Activated naive CD4-positive, alpha-beta T cell treated with anti-CD3 and anti-CD28 coated beads for 36 hours (primary cell): Measurements from ENCODE around the gene KAZALD1. TPM values are rescaled to one million over a fixed set of nuclear protein-coding genes. Genes with fewer than 3 reads are reported as not detected.

Experiments
- CTCF ChIA-PET: fragments of 350-600 bp; sonication (Branson Sonifier 250); formaldehyde crosslinking; loops from one replicate; lab custom pipeline; 2021; ENCODE audit warnings: antibody characterized with exemption; lab: Charles Lee
- DNase-seq: peaks from one replicate; pipeline ENCODE4 v3.0.0-alpha.2; 2020
- H3K27ac Mint-ChIP-seq: one replicate; pipeline ENCODE4 v1.8.0; 2021; ENCODE audit warnings: mild to moderate bottlenecking, mixed read lengths
- H3K27me3 Mint-ChIP-seq: one replicate; pipeline ENCODE4 v1.8.0; 2021; ENCODE audit warnings: low read depth, mixed read lengths
- H3K36me3 Mint-ChIP-seq: one replicate; pipeline ENCODE4 v1.8.0; 2021; ENCODE audit warnings: low read depth, mixed read lengths
- H3K4me1 Mint-ChIP-seq: one replicate; pipeline ENCODE4 v1.8.0; 2021; ENCODE audit warnings: low read depth, mixed read lengths
- H3K4me3 Mint-ChIP-seq: one replicate; pipeline ENCODE4 v1.8.0; 2021; ENCODE audit warnings: mild to moderate bottlenecking, moderate library complexity, mixed read lengths
- H3K9me3 Mint-ChIP-seq: one replicate; pipeline ENCODE4 v1.8.0; 2021; ENCODE audit warnings: mixed read lengths
- intact Hi-C: fragments of 100-400 bp; cut with micrococcal nuclease; formaldehyde crosslinking; loops from one replicate; pipeline ENCODE4 v1.15.1; 2023
- total RNA-seq, 2 experiments: library from RNA; stranded (reverse); gene quantifications; one replicate each; pipeline ENCODE4 v1.2.3, GENCODE V29; 2021

Gene KAZALD1
- total RNA-seq, 2 experiments from 2014 or later, result 0.52 to 0.62 TPM

DNA sequence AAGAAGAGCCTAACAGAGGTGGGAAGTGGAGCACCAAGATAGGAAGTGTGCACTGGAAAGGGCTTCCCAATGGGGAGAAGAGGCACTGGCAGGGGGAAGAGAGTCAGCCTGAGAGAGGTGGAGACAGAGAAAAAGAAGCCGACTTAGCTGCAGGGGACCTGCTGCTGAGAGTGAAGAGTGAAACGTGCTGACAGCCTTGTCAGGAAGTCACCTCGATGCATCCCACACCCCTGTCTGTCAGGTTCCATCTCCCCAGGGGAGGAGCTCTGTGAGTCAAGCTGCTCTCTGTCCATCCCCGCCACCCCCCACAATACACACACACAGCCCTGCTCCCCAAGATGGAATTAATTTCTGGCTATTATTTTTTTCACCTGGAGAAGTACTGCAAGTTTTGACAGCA lies 14.0 kb downstream of the KAZALD1 start:
- CTCF ChIA-PET, result interaction anchor here (0.8 to 3.3 kb wide), 8 partner anchors 9 to 78 kb away, joined by 3 to 19 read pairs (median 4); no protein-coding TSS in a partner anchor
- Mint-ChIP-seq H3K4me3 (no peak overlapping the region), H3K27ac (no peak overlapping the region), H3K27me3 (peaks cover 37% of the 10 kb centered on the region), H3K4me1 (no peaks in the 10 kb centered on the region), H3K36me3 (no peaks in the 10 kb centered on the region), H3K9me3 (no peaks in the 10 kb centered on the region)
- intact Hi-C loops, result no loop called here
- no peak for DNase-seq

DNA sequence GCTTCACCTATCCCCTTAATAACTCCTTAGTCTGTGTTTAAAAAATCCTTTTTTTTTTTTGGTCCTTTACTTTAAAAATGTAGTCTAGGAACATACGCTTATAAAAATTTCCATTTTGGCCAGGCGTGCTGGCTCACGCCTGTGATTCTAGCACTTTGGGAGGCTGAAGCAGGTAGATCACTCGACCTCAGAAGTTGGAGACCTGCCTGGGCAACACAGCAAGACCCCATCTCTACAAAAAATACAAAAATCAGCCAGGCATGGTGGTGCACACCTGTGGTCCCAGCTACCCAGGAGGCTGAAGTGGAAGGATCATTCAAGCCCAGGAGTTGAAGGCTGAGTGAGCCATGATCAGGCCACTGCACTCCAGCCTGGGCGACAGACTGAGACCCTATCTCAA lies 14.8 kb downstream of the KAZALD1 start:
- H3K4me3 Mint-ChIP-seq, result no peak overlapping the region
- H3K36me3 Mint-ChIP-seq, result no peaks in the 10 kb centered on the region
- no peak overlapping the region for H3K27ac Mint-ChIP-seq
- H3K9me3 Mint-ChIP-seq, result no peaks in the 10 kb centered on the region
- peaks cover 38% of the 10 kb centered on the region for H3K27me3 Mint-ChIP-seq
- no peaks in the 10 kb centered on the region for H3K4me1 Mint-ChIP-seq
- CTCF ChIA-PET, result interaction anchor here (0.7 to 3.3 kb wide), 7 partner anchors 9 to 79 kb away, joined by 3 to 19 read pairs (median 4); no protein-coding TSS in a partner anchor
- no peak for DNase-seq
- intact Hi-C loops, result no loop called here

DNA sequence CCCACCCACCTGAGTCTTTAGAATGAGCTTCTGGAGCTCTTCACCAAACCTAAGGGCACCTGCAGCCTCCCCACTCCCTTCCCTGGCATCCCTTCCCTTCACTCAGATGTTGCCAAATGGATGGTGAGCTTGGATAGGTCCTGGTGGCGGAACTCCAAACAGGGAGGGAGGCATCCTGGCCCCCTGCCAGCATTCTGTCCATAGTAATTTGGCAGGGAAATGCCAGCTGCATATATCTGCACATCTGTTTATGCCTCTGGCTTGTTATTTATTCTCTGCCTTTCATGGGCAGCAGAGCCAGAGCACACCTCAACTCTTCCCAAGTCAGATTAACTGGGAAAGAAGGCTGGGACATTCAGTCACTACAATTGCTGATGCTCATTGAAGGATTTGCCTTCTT lies 18.1 kb downstream of the KAZALD1 start:
- Mint-ChIP-seq H3K4me1 (no peaks in the 10 kb centered on the region), H3K4me3 (no peak overlapping the region), H3K9me3 (no peaks in the 10 kb centered on the region), H3K36me3 (no peaks in the 10 kb centered on the region), H3K27ac (no peak overlapping the region), H3K27me3 (peaks cover 30% of the 10 kb centered on the region)
- CTCF ChIA-PET, result interaction anchor here (0.7 to 1.1 kb wide), 4 partner anchors 12 to 23 kb away, joined by 3 read pairs; no protein-coding TSS in a partner anchor
- intact Hi-C loops, result no loop called here
- no peak for DNase-seq

DNA sequence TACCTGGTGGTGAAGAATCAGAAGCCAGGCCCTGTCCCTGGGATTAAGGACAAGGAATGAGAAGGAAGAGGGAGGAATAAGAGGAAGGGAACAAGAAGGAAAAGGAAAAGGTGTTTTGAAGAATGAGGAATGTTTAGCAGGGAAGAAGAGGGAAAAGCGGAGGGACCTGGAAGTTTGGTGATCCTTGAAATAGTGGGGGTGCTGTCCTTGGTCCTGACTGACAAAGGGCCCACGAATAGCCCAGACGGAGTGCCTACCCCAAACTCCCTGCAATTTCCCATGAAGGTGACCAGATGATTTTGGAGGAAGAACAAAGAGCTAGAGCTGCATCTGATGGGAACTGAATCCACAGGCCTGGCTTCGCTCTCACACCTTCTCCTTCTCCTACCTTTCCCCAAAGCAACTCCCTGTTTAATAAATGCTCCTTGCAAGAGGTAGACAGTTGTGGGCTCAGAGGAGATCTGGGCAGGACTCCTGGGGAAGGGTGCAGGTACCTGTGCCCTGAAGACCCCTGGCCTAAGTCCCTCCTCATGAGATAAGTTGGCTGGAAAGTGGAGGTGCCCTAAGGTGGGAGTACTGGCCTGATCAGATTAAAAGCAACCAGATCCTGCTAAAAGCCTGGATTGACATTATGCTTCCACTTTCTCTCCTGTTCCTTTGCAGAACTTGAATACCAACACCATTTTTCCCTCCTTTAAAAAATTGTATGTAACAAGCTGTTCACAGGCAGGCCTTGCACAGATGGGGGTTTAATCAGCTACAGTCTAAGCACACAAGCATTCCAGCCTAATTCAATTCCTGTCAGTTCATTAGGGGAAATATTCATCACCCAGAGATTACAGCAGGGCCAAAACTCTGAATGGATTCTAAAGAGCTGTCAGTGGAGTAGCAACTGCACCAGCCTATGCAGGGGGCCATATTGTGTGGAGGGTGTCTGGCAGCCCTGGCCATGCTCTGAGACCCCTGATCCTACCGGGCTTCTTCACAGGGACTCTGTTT lies 19.4 kb downstream of the KAZALD1 start:
- peaks cover 27% of the 10 kb centered on the region for H3K27me3 Mint-ChIP-seq
- no peaks in the 10 kb centered on the region for H3K9me3 Mint-ChIP-seq
- H3K4me1 Mint-ChIP-seq, result no peaks in the 10 kb centered on the region
- CTCF ChIA-PET, result interaction anchor here (0.5 to 1.1 kb wide), 4 partner anchors 14 to 1043 kb away, joined by 3 to 4 read pairs (median 4); no protein-coding TSS in a partner anchor
- intact Hi-C loops, result no loop called here
- no peaks in the 10 kb centered on the region for H3K36me3 Mint-ChIP-seq
- H3K27ac Mint-ChIP-seq, result no peak overlapping the region
- no peak overlapping the region for H3K4me3 Mint-ChIP-seq
- peak; percentile 24 for DNase-seq

DNA sequence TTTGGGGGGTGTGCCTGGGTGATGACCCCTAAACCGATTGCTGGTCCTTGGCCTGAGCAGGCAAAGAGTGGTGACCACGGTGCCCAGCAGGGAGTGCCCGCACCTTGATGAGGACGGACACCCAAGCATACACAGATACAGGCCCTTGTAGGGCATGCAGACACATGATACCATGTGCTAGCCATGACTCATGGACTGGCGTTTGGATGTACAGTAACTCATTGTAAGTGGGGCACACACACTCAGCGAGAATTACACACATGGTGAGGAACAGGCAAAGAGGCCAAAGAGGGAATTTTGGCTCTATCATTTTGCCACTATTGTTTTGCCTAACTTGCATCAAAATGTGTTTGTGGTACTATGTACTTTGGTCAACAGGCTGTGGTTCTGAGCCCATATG lies 24.1 kb downstream of the KAZALD1 start:
- Mint-ChIP-seq H3K4me1 (no peaks in the 10 kb centered on the region), H3K27ac (no peak overlapping the region), H3K27me3 (peaks cover 45% of the 10 kb centered on the region), H3K4me3 (no peak overlapping the region), H3K36me3 (no peaks in the 10 kb centered on the region), H3K9me3 (no peaks in the 10 kb centered on the region)
- no peak for DNase-seq
- intact Hi-C loops, result no loop called here
- CTCF ChIA-PET, result interaction anchor here (0.7 to 4.4 kb wide), 3 partner anchors 10 to 67 kb away, joined by 3 to 26 read pairs (median 3); no protein-coding TSS in a partner anchor

DNA sequence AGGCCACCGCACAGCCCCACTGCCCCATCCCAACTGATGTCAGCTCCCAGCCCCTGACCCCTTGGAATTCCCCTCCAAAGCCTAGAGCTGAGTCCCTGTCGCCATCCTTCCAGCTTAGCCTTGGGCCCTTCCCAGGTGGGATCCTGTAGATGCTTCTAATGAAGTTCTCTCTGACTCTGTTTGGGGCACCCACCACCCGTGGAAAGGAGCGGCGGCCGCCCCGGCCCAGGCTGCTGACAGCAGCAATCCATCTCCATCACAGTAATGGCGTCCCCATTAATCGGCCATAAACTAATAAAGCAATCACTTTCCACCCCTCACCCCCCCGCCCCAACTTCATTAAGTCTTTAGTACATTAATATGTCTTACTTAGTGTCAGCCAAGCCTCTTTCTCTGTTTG lies 25.6 kb downstream of the KAZALD1 start:
- Mint-ChIP-seq H3K4me3 (no peak overlapping the region), H3K9me3 (no peaks in the 10 kb centered on the region), H3K27me3 (peaks cover 48% of the 10 kb centered on the region), H3K36me3 (no peaks in the 10 kb centered on the region), H3K4me1 (no peaks in the 10 kb centered on the region), H3K27ac (no peak overlapping the region)
- intact Hi-C loops, result no loop called here
- DNase-seq, result no peak
- CTCF ChIA-PET, result interaction anchor here (0.7 to 1.0 kb wide), 3 partner anchors 9 to 55 kb away, joined by 3 read pairs; no protein-coding TSS in a partner anchor

DNA sequence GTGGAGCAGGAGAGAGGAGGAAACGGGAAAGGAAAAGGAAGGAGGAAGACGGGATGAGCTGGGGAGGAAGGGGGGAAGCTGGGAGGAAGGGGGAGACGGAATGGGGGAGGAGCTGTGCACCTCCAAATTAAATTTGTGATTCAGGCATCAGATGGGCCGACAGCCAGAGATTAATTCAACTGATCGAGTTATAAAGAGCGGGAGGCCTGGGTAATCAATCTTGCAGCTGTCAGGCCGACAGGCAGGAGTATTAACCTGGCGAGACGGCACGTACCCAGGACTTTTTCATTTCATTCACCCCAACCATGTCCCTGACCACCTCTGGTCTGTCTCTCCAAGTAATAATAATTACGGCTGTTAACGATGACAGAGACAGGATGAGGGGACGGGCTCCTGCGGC lies 26.2 kb downstream of the KAZALD1 start:
- Mint-ChIP-seq H3K9me3 (no peaks in the 10 kb centered on the region), H3K27me3 (peaks cover 42% of the 10 kb centered on the region), H3K4me3 (no peak overlapping the region), H3K4me1 (no peaks in the 10 kb centered on the region), H3K27ac (no peak overlapping the region), H3K36me3 (no peaks in the 10 kb centered on the region)
- DNase-seq, result no peak
- intact Hi-C loops, result no loop called here
- CTCF ChIA-PET, result interaction anchor here (0.9 to 1.6 kb wide), 3 partner anchors 38 to 126 kb away, joined by 3 to 7 read pairs (median 4); no protein-coding TSS in a partner anchor

DNA sequence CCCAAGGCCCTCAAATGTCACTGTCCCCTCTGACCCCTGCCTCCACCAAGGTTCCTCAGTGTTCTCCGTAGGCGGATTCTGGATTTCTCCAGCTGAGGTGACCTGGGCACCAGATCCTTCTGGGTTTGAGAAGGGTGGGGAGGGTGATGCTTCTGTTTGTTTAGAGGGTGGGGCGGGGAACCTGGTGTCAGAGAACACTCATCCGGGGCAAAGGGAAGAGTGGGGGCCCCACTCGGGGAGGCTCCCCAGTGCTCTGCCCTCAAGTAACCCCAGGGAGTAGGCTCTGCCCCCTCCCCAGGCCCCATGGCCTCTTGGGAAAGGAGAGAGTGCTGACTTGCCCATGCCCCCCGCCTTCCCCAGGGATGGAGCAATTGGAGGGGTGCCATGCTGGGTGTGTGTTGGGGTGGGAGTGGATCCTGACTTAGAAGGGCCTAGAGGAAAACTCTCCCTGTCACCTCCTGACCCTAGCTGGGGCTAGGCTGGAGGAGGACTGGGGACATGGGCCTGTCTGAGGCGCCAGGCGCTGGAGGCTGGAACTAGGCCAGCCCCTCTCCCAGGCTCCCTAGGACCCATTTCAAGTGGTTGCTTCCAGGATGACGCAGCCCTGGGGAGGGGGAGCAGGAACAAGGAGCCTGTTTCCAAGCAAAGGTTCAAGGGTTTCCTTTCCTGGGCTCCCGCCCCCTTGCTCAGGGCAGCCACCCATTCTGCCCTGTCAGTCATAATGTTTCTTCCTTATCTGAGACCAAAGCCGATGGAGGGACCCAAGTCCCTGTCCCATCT lies 27.9 kb downstream of the KAZALD1 start:
- Mint-ChIP-seq H3K36me3 (no peaks in the 10 kb centered on the region), H3K4me1 (no peaks in the 10 kb centered on the region), H3K4me3 (no peak overlapping the region), H3K9me3 (no peaks in the 10 kb centered on the region), H3K27ac (no peak overlapping the region), H3K27me3 (peaks cover 44% of the 10 kb centered on the region)
- intact Hi-C loops, result no loop called here
- CTCF ChIA-PET, result interaction anchor here (0.5 kb wide), 1 partner anchor 546 kb away, joined by 3 read pairs; no protein-coding TSS in a partner anchor
- no peak for DNase-seq

DNA sequence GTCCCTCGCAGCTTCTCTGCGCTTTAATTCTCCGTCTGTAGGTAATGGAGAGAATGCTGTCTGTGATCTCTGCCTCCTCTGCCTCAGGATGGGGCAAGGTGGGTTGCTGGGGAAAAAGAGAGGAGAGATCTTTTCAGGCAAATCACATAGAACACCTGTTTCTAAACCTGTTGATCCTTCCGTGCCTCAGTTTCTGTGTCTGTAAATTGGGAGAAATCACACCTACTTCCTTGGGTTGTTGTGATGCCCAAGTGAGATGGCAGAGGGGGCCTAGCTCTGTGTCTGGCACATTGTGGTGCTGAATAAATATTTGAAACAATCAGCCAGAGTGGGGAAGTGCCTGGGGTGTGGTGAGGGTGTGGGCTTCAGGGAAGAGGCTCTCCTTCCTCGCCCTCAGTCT lies 28.8 kb downstream of the KAZALD1 start:
- no peak for DNase-seq
- CTCF ChIA-PET, result interaction anchor here (0.5 to 13.9 kb wide), 2 partner anchors 51 to 545 kb away, joined by 3 to 364 read pairs; no protein-coding TSS in a partner anchor
- no peaks in the 10 kb centered on the region for H3K9me3 Mint-ChIP-seq
- H3K4me1 Mint-ChIP-seq, result no peaks in the 10 kb centered on the region
- no peak overlapping the region for H3K27ac Mint-ChIP-seq
- H3K4me3 Mint-ChIP-seq, result no peak overlapping the region
- H3K27me3 Mint-ChIP-seq, result peaks cover 49% of the 10 kb centered on the region
- intact Hi-C loops, result no loop called here
- H3K36me3 Mint-ChIP-seq, result no peaks in the 10 kb centered on the region

DNA sequence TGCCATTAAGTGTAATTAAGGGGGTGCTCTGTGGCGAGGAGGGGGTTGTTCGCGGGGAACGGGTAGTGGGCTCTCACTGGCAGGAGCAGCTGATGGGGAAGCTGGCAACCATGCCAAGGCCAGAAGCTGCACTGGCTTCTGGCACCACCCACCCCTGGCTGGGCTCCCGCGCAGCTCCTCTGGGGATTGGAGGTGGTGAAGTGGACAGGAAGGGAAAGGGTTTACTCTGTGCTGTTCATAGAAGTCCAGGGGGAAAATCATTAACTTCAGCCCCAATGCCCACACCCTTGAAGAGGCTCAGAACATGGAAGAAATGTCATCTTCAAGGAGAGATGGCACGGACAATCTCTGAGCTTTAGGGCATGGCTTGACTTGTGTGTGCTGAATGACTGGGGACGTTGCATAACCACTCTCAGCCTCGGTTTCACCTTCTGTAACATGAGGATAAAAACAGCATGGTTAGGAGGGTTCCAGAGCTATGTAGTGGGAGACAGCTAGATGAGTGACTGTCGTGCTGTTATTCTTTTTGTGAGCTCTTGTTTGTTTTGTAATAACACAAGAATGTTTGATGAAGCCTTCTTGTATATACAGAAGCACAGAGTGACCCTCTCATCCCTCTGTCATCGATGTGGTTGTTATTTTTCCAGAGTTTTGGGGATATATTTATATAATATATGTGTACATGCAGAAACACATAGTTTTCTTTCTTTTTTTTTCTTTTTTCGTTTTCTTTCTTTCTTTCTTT lies 29.9 kb downstream of the KAZALD1 start:
- DNase-seq, result no peak
- Mint-ChIP-seq H3K4me1 (no peaks in the 10 kb centered on the region), H3K27me3 (peaks cover 45% of the 10 kb centered on the region), H3K27ac (no peak overlapping the region), H3K4me3 (no peak overlapping the region), H3K9me3 (no peaks in the 10 kb centered on the region), H3K36me3 (no peaks in the 10 kb centered on the region)
- intact Hi-C loops, result no loop called here
- CTCF ChIA-PET, result interaction anchor here (0.6 to 13.9 kb wide), 4 partner anchors 10 to 77 kb away, joined by 3 to 364 read pairs (median 5); no protein-coding TSS in a partner anchor

DNA sequence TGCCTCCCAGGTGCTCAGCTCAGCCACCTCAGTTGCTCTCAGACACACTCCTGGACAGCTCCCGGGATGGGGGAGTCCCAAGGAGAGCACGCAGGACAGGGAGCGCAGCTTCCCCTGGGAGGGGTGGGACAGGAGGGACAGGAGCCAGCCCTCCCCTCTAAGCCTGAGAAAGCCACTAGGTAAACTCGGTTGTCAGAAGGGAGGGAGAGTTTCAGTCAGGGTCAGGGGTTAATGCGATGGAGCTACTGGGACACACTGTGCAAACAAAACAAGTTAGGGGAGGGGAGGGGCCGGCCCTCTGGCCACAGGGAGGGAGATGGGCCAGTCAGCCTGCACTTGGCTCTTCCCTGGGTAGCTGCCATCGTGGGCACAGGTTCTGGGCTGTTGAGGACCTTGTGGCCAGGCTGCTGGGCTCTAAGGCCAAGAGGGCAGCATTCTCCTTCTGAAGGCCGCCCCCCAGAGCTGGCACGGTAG lies 31.1 kb downstream of the KAZALD1 start:
- Mint-ChIP-seq H3K27ac (no peak overlapping the region), H3K4me3 (no peak overlapping the region), H3K27me3 (peaks cover 41% of the 10 kb centered on the region), H3K9me3 (no peaks in the 10 kb centered on the region), H3K4me1 (no peaks in the 10 kb centered on the region), H3K36me3 (no peaks in the 10 kb centered on the region)
- no peak for DNase-seq
- intact Hi-C loops, result no loop called here
- CTCF ChIA-PET, result interaction anchor here (0.6 to 13.9 kb wide), 3 partner anchors 9 to 79 kb away, joined by 3 to 364 read pairs (median 7); no protein-coding TSS in a partner anchor
